Naive thymus-derived CD4-positive, alpha-beta T cell (primary cell): ENCODE measurements around the gene TUBB4A. TPM values are rescaled to one million over a fixed set of nuclear protein-coding genes. Genes with fewer than 3 reads are reported as not detected.
A peak's percentile ranks its signal among the peaks of the same experiment; 100 is the strongest.

Experiments
- ATAC-seq: fragments of 150-1000 bp; cut with Tn5 transposase; 2 replicates; pipeline ENCODE4 v1.10.0; 2021; ENCODE audit warnings: mild to moderate bottlenecking, moderate library complexity
- CTCF ChIA-PET: fragments of 350-600 bp; sonication (Branson Sonifier 250); formaldehyde crosslinking; loops from one replicate; lab custom pipeline; 2021; ENCODE audit warnings: antibody characterized with exemption; lab: Charles Lee
- POLR2A ChIA-PET: fragments of 350-600 bp; sonication (Branson Sonifier 250); formaldehyde crosslinking; loops from one replicate; lab custom pipeline; 2021; ENCODE audit warnings: antibody characterized with exemption, inconsistent platforms; lab: Charles Lee
- DNase-seq, 9 donors: peaks; one replicate each; pipeline versions ENCODE4 v3.0.0 to v3.0.0-alpha.2; 2020 to 2022; ENCODE audit warnings: mixed read lengths in 1 of 9
- H3K27ac ChIP-seq: one replicate; pipeline ENCODE4 v1.7.0; 2013; ENCODE audit warnings: mild to moderate bottlenecking, low read depth, low read length, moderate library complexity
- H3K27me3 ChIP-seq, 2 donors: one replicate each; pipeline ENCODE4 v1.7.0; 2013; ENCODE audit warnings: low read length in 2 of 2, mild to moderate bottlenecking in 2 of 2, moderate library complexity in 2 of 2; ENCODE audit not compliant: control insufficient read depth in 2 of 2, insufficient read depth in 2 of 2
- H3K36me3 ChIP-seq, 3 experiments: 1 replicate in 2 of 3; 2 replicates in 1 of 3; pipeline ENCODE4 v1.7.0; 2013; ENCODE audit warnings: low read length in 3 of 3, mild to moderate bottlenecking in 3 of 3, moderate library complexity in 1 of 3; ENCODE audit not compliant: insufficient read depth in 3 of 3, control insufficient read depth in 2 of 3
- H3K4me1 ChIP-seq, 2 donors: one replicate each; pipeline ENCODE4 v1.7.0; 2013; ENCODE audit warnings: low read length in 2 of 2, mild to moderate bottlenecking in 2 of 2, moderate library complexity in 1 of 2; ENCODE audit not compliant: control insufficient read depth in 2 of 2, insufficient read depth in 2 of 2
- H3K4me3 ChIP-seq: 2 replicates; pipeline ENCODE4 v1.7.0; 2013; ENCODE audit warnings: mild to moderate bottlenecking, low read length
- H3K9me3 ChIP-seq, 3 experiments: 1 replicate in 2 of 3; 2 replicates in 1 of 3; pipeline ENCODE4 v1.7.0; 2013; ENCODE audit warnings: low read length in 3 of 3; ENCODE audit not compliant: control insufficient read depth in 2 of 3
- H3K27ac Mint-ChIP-seq, 9 donors: one replicate each; pipeline ENCODE4 v1.8.0; 2020 to 2022; ENCODE audit warnings: mixed read lengths in 9 of 9, mild to moderate bottlenecking in 8 of 9, moderate library complexity in 5 of 9, inconsistent platforms in 2 of 9
- H3K27me3 Mint-ChIP-seq, 5 donors: one replicate each; pipeline ENCODE4 v1.8.0; 2021 to 2022; ENCODE audit warnings: mixed read lengths in 5 of 5, mild to moderate bottlenecking in 1 of 5
- H3K36me3 Mint-ChIP-seq, 5 donors: one replicate each; pipeline ENCODE4 v1.8.0; 2020 to 2022; ENCODE audit warnings: mixed read lengths in 5 of 5, mild to moderate bottlenecking in 3 of 5, inconsistent platforms in 1 of 5
- H3K4me1 Mint-ChIP-seq, 7 donors: one replicate each; pipeline ENCODE4 v1.8.0; 2020 to 2022; ENCODE audit warnings: mixed read lengths in 7 of 7, mild to moderate bottlenecking in 3 of 7, inconsistent platforms in 1 of 7
- H3K4me3 Mint-ChIP-seq, 10 donors: one replicate each; pipeline ENCODE4 v1.8.0; 2020 to 2022; ENCODE audit warnings: mild to moderate bottlenecking in 10 of 10, mixed read lengths in 10 of 10, moderate library complexity in 6 of 10, inconsistent platforms in 2 of 10
- H3K9me3 Mint-ChIP-seq, 11 donors: one replicate each; pipeline ENCODE4 v1.8.0; 2020 to 2022; ENCODE audit warnings: mixed read lengths in 11 of 11, mild to moderate bottlenecking in 4 of 11, inconsistent platforms in 1 of 11, moderate library complexity in 1 of 11
- intact Hi-C, 2 donors: fragments of 100-400 bp; cut with micrococcal nuclease; formaldehyde crosslinking; loops; one replicate each; pipeline ENCODE4 v1.15.1; 2023
- polyA plus RNA-seq, 2 donors: library from polyadenylated mRNA; unstranded; fragments of 300-500 nt; fragmentation: Illumina TruSeq; gene quantifications; one replicate each; pipeline ENCODE4 v1.2.3, GENCODE V29; 2021
- total RNA-seq, 6 experiments: library from RNA in 5 of 6; stranded (reverse) in 5 of 6; gene quantifications; 1 replicate in 5 of 6; 2 replicates in 1 of 6; pipeline ENCODE4 v1.2.3 and lab custom pipeline; 2021 to 2026

TUBB4A gene
- total and polyA plus RNA-seq, 7 experiments from 2014 or later, result 1.5 to 7.6 (median 2.6) TPM

DNA sequence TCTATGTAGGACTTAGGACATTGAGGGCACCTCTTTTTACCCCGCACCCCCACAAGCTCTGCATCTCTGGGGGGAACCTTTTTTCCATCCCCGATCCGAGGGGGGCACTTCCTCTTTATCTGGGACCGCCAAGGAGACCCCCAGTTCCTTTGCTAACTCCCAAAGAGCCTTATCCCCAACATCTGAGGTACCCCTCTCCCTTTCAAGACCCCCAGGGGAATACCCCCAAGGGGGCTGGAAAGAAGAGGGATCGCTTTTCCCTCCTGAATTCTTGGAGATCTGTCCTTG is 29.8 kb upstream of the TUBB4A start:
- Mint-ChIP-seq H3K4me3 (peak overlapping the region; percentile 50 to 93 (median 82)), H3K27me3 (peaks cover 27 to 46% (median 28%) of the 10 kb centered on the region in 5 donors), H3K36me3 (peaks cover 0 to 8% (median 0%) of the 10 kb centered on the region in 5 donors), H3K9me3 (peaks cover 0 to 7% (median 0%) of the 10 kb centered on the region in 11 donors), H3K27ac (peak overlapping the region in 4 of 9 donors; percentile 23 to 82 (median 66)), H3K4me1 (peaks cover 44 to 56% (median 50%) of the 10 kb centered on the region in 7 donors)
- POLR2A ChIA-PET, result interaction anchor here (1.7 kb wide), 1 partner anchor 20 kb away, joined by 4 read pairs; no protein-coding TSS in a partner anchor
- DNase-seq, result no peak
- ATAC-seq, result no peak
- no peaks in the 10 kb centered on the region for H3K9me3 ChIP-seq
- CTCF ChIA-PET, result no interaction called here
- no peaks in the 10 kb centered on the region for H3K36me3 ChIP-seq
- H3K4me1 ChIP-seq, result peaks cover 33 to 40% of the 10 kb centered on the region in 2 donors
- peak overlapping the region; percentile 36 for H3K4me3 ChIP-seq
- H3K27me3 ChIP-seq, result peaks cover 0 to 16% of the 10 kb centered on the region in 2 donors
- intact Hi-C loops, result loop anchor here (2.0 to 5.0 kb wide), 5 partner anchors 15 to 330 kb away; partner anchors contain the start of genes CD70 (in 1 of the 2), GPR108 (in 1 of the 2) and TRIP10 (in 1 of the 2)
- H3K27ac ChIP-seq, result no peak overlapping the region

DNA sequence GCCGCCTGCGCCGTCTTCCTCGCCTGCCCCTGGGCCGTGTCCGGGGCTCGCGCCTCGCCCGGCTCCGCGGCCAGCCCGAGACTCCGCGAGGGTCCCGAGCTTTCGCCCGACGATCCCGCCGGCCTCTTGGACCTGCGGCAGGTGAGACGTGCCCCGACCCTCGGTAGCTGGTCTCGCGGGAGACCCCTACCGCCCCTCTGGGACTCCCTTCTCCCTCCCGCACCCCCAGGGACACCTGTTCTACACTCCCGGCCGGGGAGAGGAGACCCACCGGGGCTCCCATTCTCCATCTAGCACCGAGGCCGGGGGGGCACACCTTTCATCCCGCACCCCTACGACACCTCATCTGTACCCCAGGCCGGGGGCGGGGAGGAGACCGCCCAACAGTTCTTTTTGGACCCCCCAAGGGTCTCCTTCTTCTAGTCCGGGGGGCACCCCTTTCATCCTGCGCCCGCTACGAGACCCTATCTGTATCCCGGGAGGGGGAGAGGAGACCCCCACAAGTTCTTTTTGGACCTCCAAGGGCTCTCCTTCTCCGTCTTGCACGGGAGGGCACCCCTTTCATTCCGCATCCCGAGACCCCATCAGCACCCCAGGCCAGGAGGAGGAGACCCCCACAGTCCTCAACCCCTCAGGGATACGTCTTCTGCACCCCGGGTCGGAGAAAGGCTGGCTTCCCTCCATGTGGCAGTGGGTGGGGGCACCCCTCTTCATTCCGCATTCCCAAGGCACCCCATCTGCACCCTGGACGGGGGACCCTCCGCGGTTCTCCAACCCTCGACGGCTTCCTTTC is 29.2 kb upstream of the TUBB4A start:
- Mint-ChIP-seq H3K9me3 (peaks cover 0 to 7% (median 0%) of the 10 kb centered on the region in 11 donors), H3K4me3 (peak overlapping the region; percentile 50 to 93 (median 84)), H3K4me1 (peaks cover 39 to 51% (median 45%) of the 10 kb centered on the region in 7 donors), H3K36me3 (peaks cover 0 to 8% (median 0%) of the 10 kb centered on the region in 5 donors), H3K27me3 (peaks cover 27 to 46% (median 28%) of the 10 kb centered on the region in 5 donors), H3K27ac (peak overlapping the region in 4 of 9 donors; percentile 23 to 82 (median 66))
- ATAC-seq (no peak), DNase-seq (peak in 1 of 9 donors; percentile 16)
- Histone ChIP-seq H3K27me3 (peaks cover 0 to 16% of the 10 kb centered on the region in 2 donors), H3K27ac (peak overlapping the region; percentile 58), H3K4me3 (peak overlapping the region; percentile 36), H3K4me1 (peaks cover 27 to 35% of the 10 kb centered on the region in 2 donors), H3K9me3 (no peaks in the 10 kb centered on the region), H3K36me3 (no peaks in the 10 kb centered on the region)
- ChIA-PET CTCF (no interaction called here), POLR2A (interaction anchor here (0.5 to 1.7 kb wide), 2 partner anchors 19 to 21 kb away, joined by 4 read pairs; no protein-coding TSS in a partner anchor)
- intact Hi-C loops, result loop anchor here (2.0 to 5.0 kb wide), 5 partner anchors 15 to 331 kb away; partner anchors contain the start of genes CD70 (in 1 of the 2), GPR108 (in 1 of the 2) and TRIP10 (in 1 of the 2)

DNA sequence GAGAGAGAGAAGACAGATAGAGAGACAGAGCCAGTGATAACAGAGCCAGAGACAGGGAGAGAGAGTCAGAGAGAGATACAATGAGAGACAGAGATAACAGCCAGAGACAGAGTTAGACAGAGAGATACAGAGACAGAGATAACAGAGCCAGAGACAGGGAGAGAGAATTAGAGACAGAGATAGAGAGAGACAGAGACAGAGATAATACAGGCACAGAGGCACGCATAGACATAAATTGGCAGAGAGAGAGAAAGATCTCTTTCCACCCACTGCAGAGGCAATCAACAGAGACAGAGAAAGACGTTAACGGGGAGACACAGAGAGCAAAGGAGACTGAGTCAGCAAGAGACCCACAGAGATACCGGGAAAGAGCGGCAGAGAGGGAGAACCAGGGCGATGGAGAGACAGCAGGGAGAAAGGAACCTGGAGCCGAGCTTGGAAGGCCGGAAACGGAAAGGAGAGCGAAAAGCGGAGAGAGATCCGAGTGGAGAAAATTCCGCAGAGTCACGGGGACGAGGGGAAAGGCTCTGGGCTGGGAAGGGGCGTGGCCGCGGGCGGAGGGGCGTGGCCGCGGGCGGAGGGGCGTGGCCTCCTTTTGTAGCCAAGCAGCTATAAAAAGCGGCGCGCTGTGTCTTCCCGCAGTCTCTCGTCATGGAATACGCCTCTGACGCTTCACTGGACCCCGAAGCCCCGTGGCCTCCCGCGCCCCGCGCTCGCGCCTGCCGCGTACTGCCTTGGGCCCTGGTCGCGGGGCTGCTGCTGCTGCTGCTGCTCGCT is 28.5 kb upstream of the TUBB4A start, which contains the start of gene TNFSF9:
Gene TNFSF9, plus strand, starts transcription at position 641 of the 777 bp plus-strand sequence. Its CDS starts 11 bp downstream, at position 652.
- Mint-ChIP-seq H3K36me3 (peaks cover 0 to 3% (median 0%) of the 10 kb centered on the region in 5 donors), H3K9me3 (peaks cover 0 to 4% (median 0%) of the 10 kb centered on the region in 11 donors), H3K4me3 (peak within 1 kb of the TSS; percentile 81 to 93 (median 86)), H3K4me1 (peaks cover 33 to 43% (median 37%) of the 10 kb centered on the region in 7 donors), H3K27me3 (peaks cover 27 to 46% (median 28%) of the 10 kb centered on the region in 5 donors), H3K27ac (peak within 1 kb of the TSS; percentile 9 to 85 (median 64))
- peak within 1 kb of the TSS; percentile 58 for H3K27ac ChIP-seq
- ChIA-PET CTCF (no interaction called here), POLR2A (interaction anchor here (0.5 to 1.7 kb wide), 2 partner anchors 18 to 21 kb away, joined by 4 read pairs; no protein-coding TSS in a partner anchor)
- peaks cover 20 to 27% of the 10 kb centered on the region in 2 donors for H3K4me1 ChIP-seq
- no peaks in the 10 kb centered on the region for H3K9me3 ChIP-seq
- H3K36me3 ChIP-seq, result no peaks in the 10 kb centered on the region
- ATAC-seq (peak; percentile 90), DNase-seq (peak; percentile 51 to 93 (median 65))
- peak within 1 kb of the TSS; percentile 36 for H3K4me3 ChIP-seq
- peaks cover 0 to 16% of the 10 kb centered on the region in 2 donors for H3K27me3 ChIP-seq
- intact Hi-C loops, result loop anchor here (1.0 to 5.0 kb wide), 6 partner anchors 14 to 332 kb away; partner anchors contain the start of genes CD70 (in 1 of the 2), GPR108 (in 1 of the 2) and TRIP10 (in 1 of the 2)

DNA sequence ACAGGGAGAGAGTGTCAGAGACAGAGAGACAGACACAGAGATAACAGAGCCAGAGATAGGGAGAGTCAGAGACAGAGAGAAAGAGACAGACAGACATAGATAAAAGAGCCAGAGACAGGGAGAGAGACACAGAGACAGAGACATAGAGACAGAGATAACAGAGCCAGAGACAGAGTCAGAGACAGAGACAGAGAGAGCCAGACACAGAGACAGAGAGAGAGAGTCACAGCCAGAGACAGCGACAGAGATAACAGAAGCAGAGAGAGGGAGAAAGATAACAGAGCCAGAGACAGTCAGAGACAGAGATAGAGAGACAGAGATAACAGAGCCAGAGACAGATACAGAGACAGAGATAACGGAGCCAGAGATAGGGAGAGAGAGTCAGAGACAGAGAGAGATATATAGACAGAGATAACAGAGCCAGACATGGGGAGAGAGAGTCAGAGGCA is 27.9 kb upstream of the TUBB4A start:
- peak overlapping the region; percentile 6 to 93 (median 86) for H3K4me3 Mint-ChIP-seq
- ATAC-seq (no peak), DNase-seq (no peak)
- H3K36me3 Mint-ChIP-seq, result peaks cover 0 to 3% (median 0%) of the 10 kb centered on the region in 5 donors
- peaks cover 27 to 46% (median 28%) of the 10 kb centered on the region in 5 donors for H3K27me3 Mint-ChIP-seq
- intact Hi-C loops, result loop anchor here (1.0 to 5.0 kb wide), 6 partner anchors 13 to 332 kb away; partner anchors contain the start of genes CD70 (in 1 of the 2), GPR108 (in 1 of the 2) and TRIP10 (in 1 of the 2)
- H3K4me1 ChIP-seq, result peaks cover 20 to 24% of the 10 kb centered on the region in 2 donors
- H3K27ac Mint-ChIP-seq, result peak overlapping the region in 5 of 9 donors; percentile 46 to 85 (median 66)
- peaks cover 30 to 42% (median 34%) of the 10 kb centered on the region in 7 donors for H3K4me1 Mint-ChIP-seq
- ChIA-PET CTCF (no interaction called here), POLR2A (interaction anchor here (1.7 kb wide), 1 partner anchor 22 kb away, joined by 4 read pairs; no protein-coding TSS in a partner anchor)
- no peaks in the 10 kb centered on the region for H3K9me3 ChIP-seq
- peaks cover 0 to 16% of the 10 kb centered on the region in 2 donors for H3K27me3 ChIP-seq
- no peak overlapping the region for H3K4me3 ChIP-seq
- no peaks in the 10 kb centered on the region for H3K36me3 ChIP-seq
- peaks cover 0 to 4% (median 0%) of the 10 kb centered on the region in 11 donors for H3K9me3 Mint-ChIP-seq
- no peak overlapping the region for H3K27ac ChIP-seq

DNA sequence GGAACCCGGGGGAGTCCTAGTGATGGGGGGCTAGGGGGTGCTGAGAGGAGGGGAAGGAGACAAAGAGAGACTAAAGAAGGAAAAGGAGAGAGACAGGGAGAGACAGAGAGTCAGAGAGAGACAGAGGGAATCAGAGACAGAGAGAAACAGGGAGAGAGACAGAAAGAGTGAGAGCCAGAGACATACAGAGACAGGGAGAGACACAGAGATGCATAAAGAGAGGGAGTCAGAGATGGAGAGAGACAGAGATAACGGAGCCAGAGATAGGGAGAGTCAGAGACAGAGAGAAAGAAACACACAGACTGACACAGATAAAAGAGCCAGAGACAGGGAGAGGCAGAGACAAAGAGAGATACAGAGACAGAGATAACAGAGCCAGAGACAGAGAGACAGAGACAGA is 27.2 kb upstream of the TUBB4A start:
- H3K27ac ChIP-seq, result no peak overlapping the region
- peaks cover 0 to 16% of the 10 kb centered on the region in 2 donors for H3K27me3 ChIP-seq

More for the DNA sequence above, 27.2 kb upstream of the TUBB4A start:
- ChIA-PET CTCF (no interaction called here), POLR2A (no interaction called here)
- Mint-ChIP-seq H3K4me1 (peaks cover 30 to 42% (median 34%) of the 10 kb centered on the region in 7 donors), H3K27me3 (peaks cover 21 to 44% (median 28%) of the 10 kb centered on the region in 5 donors), H3K36me3 (peaks cover 0 to 3% (median 0%) of the 10 kb centered on the region in 5 donors), H3K27ac (peak overlapping the region in 4 of 9 donors; percentile 8 to 85 (median 40)), H3K4me3 (peak overlapping the region in 6 of 10 donors; percentile 52 to 87 (median 86)), H3K9me3 (peaks cover 0 to 4% (median 0%) of the 10 kb centered on the region in 11 donors)
- Histone ChIP-seq H3K9me3 (no peaks in the 10 kb centered on the region), H3K4me1 (peaks cover 20 to 24% of the 10 kb centered on the region in 2 donors), H3K4me3 (no peak overlapping the region), H3K36me3 (no peaks in the 10 kb centered on the region)
- intact Hi-C loops, result no loop called here
- ATAC-seq (no peak), DNase-seq (no peak)
